ENCODE data around the gene ITGBL1.

The ITGBL1 gene

DNA sequence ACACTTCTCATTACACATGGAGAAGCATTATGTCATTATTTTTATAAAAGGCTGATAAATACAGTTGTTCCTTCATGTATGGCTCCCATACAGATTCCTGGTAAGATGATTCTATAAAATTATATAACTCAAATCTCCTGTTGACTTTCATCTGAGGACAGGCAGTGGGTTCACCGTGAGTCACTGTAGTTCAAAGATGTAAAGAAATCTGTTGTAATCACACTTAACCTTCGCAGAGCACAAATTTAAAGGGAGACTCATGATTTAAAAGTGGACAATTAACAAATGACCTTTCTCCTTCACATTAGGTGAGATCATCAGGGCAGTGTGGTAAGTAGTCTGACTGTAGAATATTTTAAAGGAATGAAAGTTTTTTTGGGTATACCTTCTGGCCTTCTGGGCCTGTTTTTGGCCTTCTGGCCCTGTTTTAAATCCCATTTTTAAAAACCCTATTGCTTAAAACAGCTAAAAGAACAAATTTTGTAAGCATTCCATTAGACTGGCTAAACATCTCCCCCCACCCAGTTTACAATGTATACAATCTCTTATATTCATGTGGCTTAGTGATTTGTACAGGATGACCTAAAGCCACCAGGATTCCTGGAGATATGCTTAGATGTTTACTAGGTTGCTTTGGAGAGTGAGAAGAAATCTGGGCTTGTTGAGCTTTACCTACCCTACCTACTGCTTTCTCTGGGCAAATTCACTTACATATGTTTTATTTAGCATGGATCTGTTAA, 171.2 kb downstream of the ITGBL1 start:
- DNase-seq, result no peak
- Histone ChIP-seq H3K27ac (ENCODE audit: low read length) (no peak overlapping the region), H3K27me3 (replicated peaks; ENCODE audit: insufficient read depth, low read length) (peaks cover 39% of the 10 kb centered on the region), H2AFZ (ENCODE audit: low read length) (no peak overlapping the region), H3K9me3 (replicated peaks; ENCODE audit: insufficient read depth, low read length) (no peaks in the 10 kb centered on the region), H3K4me2 (ENCODE audit: low read depth, low read length) (no peak overlapping the region), H3K36me3 (replicated peaks; ENCODE audit: insufficient read depth, low read length) (no peaks in the 10 kb centered on the region), H3K4me3 (ENCODE audit: low read length) (no peak overlapping the region), H3F3A (ENCODE audit: insufficient read depth, low read length) (peaks cover 16% of the 10 kb centered on the region), H3K9me2 (replicated peaks; ENCODE audit: insufficient read depth, low read length) (no peaks in the 10 kb centered on the region), H3K79me2 (ENCODE audit: low read length) (no peaks in the 10 kb centered on the region), H3K9ac (ENCODE audit: low read length) (no peak overlapping the region), H4K20me1 (ENCODE audit: insufficient read depth, low read length) (peaks cover 6% of the 10 kb centered on the region; the same call in 1 of the 2 replicates), H3K4me1 (ENCODE audit: low read length) (peaks cover 14% of the 10 kb centered on the region)
- TF ChIP-seq, protein P1, sequence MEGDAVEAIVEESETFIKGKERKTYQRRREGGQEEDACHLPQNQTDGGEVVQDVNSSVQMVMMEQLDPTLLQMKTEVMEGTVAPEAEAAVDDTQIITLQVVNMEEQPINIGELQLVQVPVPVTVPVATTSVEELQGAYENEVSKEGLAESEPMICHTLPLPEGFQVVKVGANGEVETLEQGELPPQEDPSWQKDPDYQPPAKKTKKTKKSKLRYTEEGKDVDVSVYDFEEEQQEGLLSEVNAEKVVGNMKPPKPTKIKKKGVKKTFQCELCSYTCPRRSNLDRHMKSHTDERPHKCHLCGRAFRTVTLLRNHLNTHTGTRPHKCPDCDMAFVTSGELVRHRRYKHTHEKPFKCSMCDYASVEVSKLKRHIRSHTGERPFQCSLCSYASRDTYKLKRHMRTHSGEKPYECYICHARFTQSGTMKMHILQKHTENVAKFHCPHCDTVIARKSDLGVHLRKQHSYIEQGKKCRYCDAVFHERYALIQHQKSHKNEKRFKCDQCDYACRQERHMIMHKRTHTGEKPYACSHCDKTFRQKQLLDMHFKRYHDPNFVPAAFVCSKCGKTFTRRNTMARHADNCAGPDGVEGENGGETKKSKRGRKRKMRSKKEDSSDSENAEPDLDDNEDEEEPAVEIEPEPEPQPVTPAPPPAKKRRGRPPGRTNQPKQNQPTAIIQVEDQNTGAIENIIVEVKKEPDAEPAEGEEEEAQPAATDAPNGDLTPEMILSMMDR (IDR thresholded peaks at IDR 0.05; ENCODE audit: low read length), result no peak
- TF ChIP-seq EZH2 (optimal IDR thresholded peaks at IDR 0.05; ENCODE audit: low read depth, low read length), result no peak
- TF ChIP-seq EZH2phosphoT487 (IDR thresholded peaks at IDR 0.05; ENCODE audit: low read length), result no peak

DNA sequence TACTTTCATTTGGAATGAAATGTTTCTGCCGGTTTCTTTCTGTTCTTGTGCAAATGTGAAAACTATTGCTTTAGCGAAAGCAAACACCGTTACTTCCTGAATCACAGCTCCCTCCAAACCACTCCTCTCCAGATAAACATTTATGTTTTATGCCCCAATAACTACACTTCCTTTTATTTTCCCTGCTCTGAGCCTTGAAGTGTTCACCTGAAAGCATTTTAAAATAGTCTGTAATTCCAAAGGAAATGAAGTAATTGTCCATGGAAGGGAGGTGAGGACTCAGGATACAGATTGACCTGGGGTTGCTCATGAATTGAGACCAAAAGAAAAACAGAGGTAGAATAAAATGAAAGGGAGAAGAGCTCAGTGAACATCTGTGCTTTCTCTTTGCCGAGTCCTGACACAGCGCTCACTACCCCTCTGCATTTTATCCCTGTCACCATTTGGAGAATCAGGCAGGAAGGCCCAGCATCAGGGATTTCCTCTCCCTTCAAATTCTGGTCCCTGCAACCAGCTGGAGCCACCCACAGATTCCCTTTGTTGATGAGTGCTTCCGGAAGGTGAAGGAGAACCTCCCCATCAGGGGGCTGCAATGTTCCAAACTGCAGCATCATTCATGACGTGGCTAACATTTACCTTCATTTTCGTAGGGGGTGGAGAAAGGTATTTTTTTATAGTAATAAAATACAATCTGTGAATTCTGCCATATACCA, 171.9 kb downstream of the ITGBL1 start:
- Histone ChIP-seq H3K4me2 (ENCODE audit: low read depth, low read length) (no peak overlapping the region), H3K36me3 (replicated peaks; ENCODE audit: insufficient read depth, low read length) (no peaks in the 10 kb centered on the region), H2AFZ (ENCODE audit: low read length) (no peak overlapping the region), H3K27ac (ENCODE audit: low read length) (no peak overlapping the region), H3K9me3 (replicated peaks; ENCODE audit: insufficient read depth, low read length) (no peaks in the 10 kb centered on the region), H3F3A (ENCODE audit: insufficient read depth, low read length) (peaks cover 16% of the 10 kb centered on the region), H3K4me1 (ENCODE audit: low read length) (peaks cover 14% of the 10 kb centered on the region), H3K79me2 (ENCODE audit: low read length) (no peaks in the 10 kb centered on the region), H3K9me2 (replicated peaks; ENCODE audit: insufficient read depth, low read length) (no peaks in the 10 kb centered on the region), H3K27me3 (replicated peaks; ENCODE audit: insufficient read depth, low read length) (peaks cover 39% of the 10 kb centered on the region), H3K4me3 (ENCODE audit: low read length) (no peak overlapping the region), H3K9ac (ENCODE audit: low read length) (no peak overlapping the region), H4K20me1 (ENCODE audit: insufficient read depth, low read length) (peaks cover 6% of the 10 kb centered on the region; the same call in 1 of the 2 replicates)
- TF ChIP-seq, protein P1 (IDR thresholded peaks at IDR 0.05; ENCODE audit: low read length), result no peak
- TF ChIP-seq EZH2phosphoT487 (IDR thresholded peaks at IDR 0.05; ENCODE audit: low read length), result no peak
- DNase-seq, result no peak

DNA sequence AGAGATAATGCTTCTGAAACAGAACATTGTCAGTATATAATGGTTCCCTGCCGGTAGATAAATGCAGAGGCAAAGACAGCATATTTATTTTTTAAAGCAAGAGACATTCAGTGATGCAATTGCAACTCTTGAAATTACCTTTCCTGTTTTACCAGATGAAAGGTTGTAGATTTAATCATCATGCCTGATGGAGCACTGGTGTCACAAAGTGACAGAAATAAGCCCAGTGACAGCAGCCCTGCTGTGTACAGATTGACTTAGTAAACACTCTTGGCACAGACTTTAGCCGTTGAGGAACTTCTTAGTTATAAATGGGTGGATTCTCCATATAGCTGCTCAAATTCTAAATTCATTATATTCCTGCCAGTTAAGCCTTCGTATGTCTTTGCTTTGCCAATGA, 172.5 kb downstream of the ITGBL1 start:
- H3K27ac ChIP-seq (ENCODE audit: low read length), result no peak overlapping the region

More for the DNA sequence above, 172.5 kb downstream of the ITGBL1 start:
- H3F3A ChIP-seq (ENCODE audit: insufficient read depth, low read length), result peaks cover 16% of the 10 kb centered on the region
- H3K9me3 ChIP-seq (replicated peaks; ENCODE audit: insufficient read depth, low read length), result no peaks in the 10 kb centered on the region
- H3K36me3 ChIP-seq (replicated peaks; ENCODE audit: insufficient read depth, low read length), result no peaks in the 10 kb centered on the region
- TF ChIP-seq, protein P1 (IDR thresholded peaks at IDR 0.05; ENCODE audit: low read length), result no peak
- TF ChIP-seq EZH2phosphoT487 (IDR thresholded peaks at IDR 0.05; ENCODE audit: low read length) (no peak), EZH2 (optimal IDR thresholded peaks at IDR 0.05; ENCODE audit: low read depth, low read length) (no peak)
- H3K79me2 ChIP-seq (ENCODE audit: low read length), result no peaks in the 10 kb centered on the region
- H3K9ac ChIP-seq (ENCODE audit: low read length), result no peak overlapping the region
- peaks cover 6% of the 10 kb centered on the region; the same call in 1 of the 2 replicates for H4K20me1 ChIP-seq (ENCODE audit: insufficient read depth, low read length)
- no peak overlapping the region for H2AFZ ChIP-seq (ENCODE audit: low read length)
- DNase-seq, result no peak
- no peak overlapping the region for H3K4me2 ChIP-seq (ENCODE audit: low read depth, low read length)
- H3K27me3 ChIP-seq (replicated peaks; ENCODE audit: insufficient read depth, low read length), result peaks cover 39% of the 10 kb centered on the region
- H3K4me3 ChIP-seq (ENCODE audit: low read length), result no peak overlapping the region
- peaks cover 14% of the 10 kb centered on the region for H3K4me1 ChIP-seq (ENCODE audit: low read length)
- H3K9me2 ChIP-seq (replicated peaks; ENCODE audit: insufficient read depth, low read length), result no peaks in the 10 kb centered on the region

Data from MM.1S (cell line).